ENCODE data around the gene PRPSAP2. TPM values are rescaled to one million over a fixed set of nuclear protein-coding genes. Genes with fewer than 3 reads are reported as not detected.

The PRPSAP2 gene
- total RNA-seq, 1 donor from 2014 or later, result 50.6 TPM

- Histone ChIP-seq H3K9me3 (ENCODE audit: insufficient read depth, low read depth, low read length) (no peaks in the 10 kb centered on the region), H3K36me3 (ENCODE audit: insufficient read depth, low read length) (peaks cover 4% of the 10 kb centered on the region), H3K79me2 (ENCODE audit: insufficient read depth, low read length) (peaks cover 10% of the 10 kb centered on the region), H3K4me1 (ENCODE audit: insufficient read depth, low read length) (peaks cover 10% of the 10 kb centered on the region), H4K20me1 (ENCODE audit: insufficient read depth, low read length) (peaks cover 42% of the 10 kb centered on the region), H3K4me2 (ENCODE audit: low read length) (no peak overlapping the region), H3K4me3 (ENCODE audit: insufficient read depth, low read depth, low read length) (no peak overlapping the region), H3K9ac (ENCODE audit: low read length) (no peak overlapping the region), H3K27ac (ENCODE audit: low read depth, low read length) (no peak overlapping the region), H2AFZ (ENCODE audit: low read depth, low read length) (no peak overlapping the region), H3K27me3 (ENCODE audit: insufficient read depth, low read length) (no peaks in the 10 kb centered on the region)
- no peak for FAIRE-seq
- Mint-ChIP-seq H3K36me3 (ENCODE audit: low read depth, unreplicated experiment) (peaks cover 13% of the 10 kb centered on the region), H3K4me1 (ENCODE audit: low read depth, unreplicated experiment) (peaks cover 12% of the 10 kb centered on the region), H3K9me3 (ENCODE audit: unreplicated experiment) (no peaks in the 10 kb centered on the region), H3K4me3 (ENCODE audit: unreplicated experiment) (no peak overlapping the region), H3K27me3 (ENCODE audit: low read depth, unreplicated experiment) (no peaks in the 10 kb centered on the region), H3K27ac (ENCODE audit: unreplicated experiment) (no peak overlapping the region)
- no peak for DNase-seq (ENCODE audit: low read depth)
- TF ChIP-seq CTCF (IDR thresholded peaks at IDR 0.05; ENCODE audit: insufficient read depth, low read depth, low read length), result no peak
- TF ChIP-seq EZH2 (IDR thresholded peaks at IDR 0.05; ENCODE audit: insufficient read depth, low read length), result no peak
Measured at GRCh38 chr17:18976201-18976600, 118.3 kb downstream of the PRPSAP2 start.

- H3K4me3 ChIP-seq (ENCODE audit: insufficient read depth, low read depth, low read length), result no peak overlapping the region
- DNase-seq (ENCODE audit: low read depth) (no peak), FAIRE-seq (no peak)
- Mint-ChIP-seq H3K36me3 (ENCODE audit: low read depth, unreplicated experiment) (peaks cover 13% of the 10 kb centered on the region), H3K4me3 (ENCODE audit: unreplicated experiment) (no peak overlapping the region), H3K27me3 (ENCODE audit: low read depth, unreplicated experiment) (no peaks in the 10 kb centered on the region), H3K9me3 (ENCODE audit: unreplicated experiment) (no peaks in the 10 kb centered on the region), H3K4me1 (ENCODE audit: low read depth, unreplicated experiment) (peaks cover 17% of the 10 kb centered on the region), H3K27ac (ENCODE audit: unreplicated experiment) (no peak overlapping the region)
- H3K4me1 ChIP-seq (ENCODE audit: insufficient read depth, low read length), result peaks cover 18% of the 10 kb centered on the region
- H3K36me3 ChIP-seq (ENCODE audit: insufficient read depth, low read length), result peaks cover 4% of the 10 kb centered on the region
- H3K27me3 ChIP-seq (ENCODE audit: insufficient read depth, low read length), result no peaks in the 10 kb centered on the region
- H4K20me1 ChIP-seq (ENCODE audit: insufficient read depth, low read length), result peaks cover 42% of the 10 kb centered on the region
- H3K4me2 ChIP-seq (ENCODE audit: low read length), result no peak overlapping the region
- H3K79me2 ChIP-seq (ENCODE audit: insufficient read depth, low read length), result peaks cover 8% of the 10 kb centered on the region
- no peak overlapping the region for H2AFZ ChIP-seq (ENCODE audit: low read depth, low read length)
- H3K27ac ChIP-seq (ENCODE audit: low read depth, low read length), result no peak overlapping the region
- no peaks in the 10 kb centered on the region for H3K9me3 ChIP-seq (ENCODE audit: insufficient read depth, low read depth, low read length)
- H3K9ac ChIP-seq (ENCODE audit: low read length), result no peak overlapping the region
- TF ChIP-seq CTCF (IDR thresholded peaks at IDR 0.05; ENCODE audit: insufficient read depth, low read depth, low read length) (no peak), EZH2 (IDR thresholded peaks at IDR 0.05; ENCODE audit: insufficient read depth, low read length) (no peak)
Measured at GRCh38 chr17:18977021-18977420, 119.1 kb downstream of the PRPSAP2 start.

- no peak for FAIRE-seq
- H3K4me3 ChIP-seq (ENCODE audit: insufficient read depth, low read depth, low read length), result no peak overlapping the region
- Mint-ChIP-seq H3K27me3 (ENCODE audit: low read depth, unreplicated experiment) (no peaks in the 10 kb centered on the region), H3K9me3 (ENCODE audit: unreplicated experiment) (no peaks in the 10 kb centered on the region), H3K36me3 (ENCODE audit: low read depth, unreplicated experiment) (peaks cover 15% of the 10 kb centered on the region), H3K4me1 (ENCODE audit: low read depth, unreplicated experiment) (peaks cover 20% of the 10 kb centered on the region), H3K4me3 (ENCODE audit: unreplicated experiment) (no peak overlapping the region), H3K27ac (ENCODE audit: unreplicated experiment) (no peak overlapping the region)
- no peak overlapping the region for H3K4me2 ChIP-seq (ENCODE audit: low read length)
- no peak overlapping the region for H2AFZ ChIP-seq (ENCODE audit: low read depth, low read length)
- H3K4me1 ChIP-seq (ENCODE audit: insufficient read depth, low read length), result peaks cover 24% of the 10 kb centered on the region
- TF ChIP-seq CTCF (IDR thresholded peaks at IDR 0.05; ENCODE audit: insufficient read depth, low read depth, low read length) (no peak), EZH2 (IDR thresholded peaks at IDR 0.05; ENCODE audit: insufficient read depth, low read length) (no peak)
- peaks cover 9% of the 10 kb centered on the region for H3K79me2 ChIP-seq (ENCODE audit: insufficient read depth, low read length)
- no peak overlapping the region for H3K27ac ChIP-seq (ENCODE audit: low read depth, low read length)
- peaks cover 42% of the 10 kb centered on the region for H4K20me1 ChIP-seq (ENCODE audit: insufficient read depth, low read length)
- no peak for DNase-seq (ENCODE audit: low read depth)
- H3K36me3 ChIP-seq (ENCODE audit: insufficient read depth, low read length), result peaks cover 4% of the 10 kb centered on the region
- no peaks in the 10 kb centered on the region for H3K9me3 ChIP-seq (ENCODE audit: insufficient read depth, low read depth, low read length)
- H3K9ac ChIP-seq (ENCODE audit: low read length), result no peak overlapping the region
- no peaks in the 10 kb centered on the region for H3K27me3 ChIP-seq (ENCODE audit: insufficient read depth, low read length)
Measured at GRCh38 chr17:18977646-18978045, 119.7 kb downstream of the PRPSAP2 start.
